Naive thymus-derived CD4-positive, alpha-beta T cell (primary cell): ENCODE measurements around the gene LHX4. TPM values are rescaled to one million over a fixed set of nuclear protein-coding genes. Genes with fewer than 3 reads are reported as not detected.

ENCODE experiments used
- ATAC-seq: fragments of 150-1000 bp; cut with Tn5 transposase; 2 replicates; pipeline ENCODE4 v1.10.0; 2021; ENCODE audit warnings: mild to moderate bottlenecking, moderate library complexity
- CTCF ChIA-PET: fragments of 350-600 bp; sonication (Branson Sonifier 250); formaldehyde crosslinking; loops from one replicate; lab custom pipeline; 2021; ENCODE audit warnings: antibody characterized with exemption; lab: Charles Lee
- POLR2A ChIA-PET: fragments of 350-600 bp; sonication (Branson Sonifier 250); formaldehyde crosslinking; loops from one replicate; lab custom pipeline; 2021; ENCODE audit warnings: antibody characterized with exemption, inconsistent platforms; lab: Charles Lee
- DNase-seq, 9 donors: peaks; one replicate each; pipeline versions ENCODE4 v3.0.0 to v3.0.0-alpha.2; 2020 to 2022; ENCODE audit warnings: mixed read lengths in 1 of 9
- H3K27ac ChIP-seq: one replicate; pipeline ENCODE4 v1.7.0; 2013; ENCODE audit warnings: mild to moderate bottlenecking, low read depth, low read length, moderate library complexity
- H3K27me3 ChIP-seq, 2 donors: one replicate each; pipeline ENCODE4 v1.7.0; 2013; ENCODE audit warnings: low read length in 2 of 2, mild to moderate bottlenecking in 2 of 2, moderate library complexity in 2 of 2; ENCODE audit not compliant: control insufficient read depth in 2 of 2, insufficient read depth in 2 of 2
- H3K36me3 ChIP-seq, 3 experiments: 1 replicate in 2 of 3; 2 replicates in 1 of 3; pipeline ENCODE4 v1.7.0; 2013; ENCODE audit warnings: low read length in 3 of 3, mild to moderate bottlenecking in 3 of 3, moderate library complexity in 1 of 3; ENCODE audit not compliant: insufficient read depth in 3 of 3, control insufficient read depth in 2 of 3
- H3K4me1 ChIP-seq, 2 donors: one replicate each; pipeline ENCODE4 v1.7.0; 2013; ENCODE audit warnings: low read length in 2 of 2, mild to moderate bottlenecking in 2 of 2, moderate library complexity in 1 of 2; ENCODE audit not compliant: control insufficient read depth in 2 of 2, insufficient read depth in 2 of 2
- H3K4me3 ChIP-seq: 2 replicates; pipeline ENCODE4 v1.7.0; 2013; ENCODE audit warnings: mild to moderate bottlenecking, low read length
- H3K9me3 ChIP-seq, 3 experiments: 1 replicate in 2 of 3; 2 replicates in 1 of 3; pipeline ENCODE4 v1.7.0; 2013; ENCODE audit warnings: low read length in 3 of 3; ENCODE audit not compliant: control insufficient read depth in 2 of 3
- H3K27ac Mint-ChIP-seq, 9 donors: one replicate each; pipeline ENCODE4 v1.8.0; 2020 to 2022; ENCODE audit warnings: mixed read lengths in 9 of 9, mild to moderate bottlenecking in 8 of 9, moderate library complexity in 5 of 9, inconsistent platforms in 2 of 9
- H3K27me3 Mint-ChIP-seq, 5 donors: one replicate each; pipeline ENCODE4 v1.8.0; 2021 to 2022; ENCODE audit warnings: mixed read lengths in 5 of 5, mild to moderate bottlenecking in 1 of 5
- H3K36me3 Mint-ChIP-seq, 5 donors: one replicate each; pipeline ENCODE4 v1.8.0; 2020 to 2022; ENCODE audit warnings: mixed read lengths in 5 of 5, mild to moderate bottlenecking in 3 of 5, inconsistent platforms in 1 of 5
- H3K4me1 Mint-ChIP-seq, 7 donors: one replicate each; pipeline ENCODE4 v1.8.0; 2020 to 2022; ENCODE audit warnings: mixed read lengths in 7 of 7, mild to moderate bottlenecking in 3 of 7, inconsistent platforms in 1 of 7
- H3K4me3 Mint-ChIP-seq, 10 donors: one replicate each; pipeline ENCODE4 v1.8.0; 2020 to 2022; ENCODE audit warnings: mild to moderate bottlenecking in 10 of 10, mixed read lengths in 10 of 10, moderate library complexity in 6 of 10, inconsistent platforms in 2 of 10
- H3K9me3 Mint-ChIP-seq, 11 donors: one replicate each; pipeline ENCODE4 v1.8.0; 2020 to 2022; ENCODE audit warnings: mixed read lengths in 11 of 11, mild to moderate bottlenecking in 4 of 11, inconsistent platforms in 1 of 11, moderate library complexity in 1 of 11
- intact Hi-C, 2 donors: fragments of 100-400 bp; cut with micrococcal nuclease; formaldehyde crosslinking; loops; one replicate each; pipeline ENCODE4 v1.15.1; 2023
- polyA plus RNA-seq, 2 donors: library from polyadenylated mRNA; unstranded; fragments of 300-500 nt; fragmentation: Illumina TruSeq; gene quantifications; one replicate each; pipeline ENCODE4 v1.2.3, GENCODE V29; 2021
- total RNA-seq, 6 experiments: library from RNA in 5 of 6; stranded (reverse) in 5 of 6; gene quantifications; 1 replicate in 5 of 6; 2 replicates in 1 of 6; pipeline ENCODE4 v1.2.3 and lab custom pipeline; 2021 to 2026

Gene LHX4
- total and polyA plus RNA-seq, 7 experiments from 2014 or later, result 0.07 to 0.58 (median 0.24) TPM; not detected in 4

DNA sequence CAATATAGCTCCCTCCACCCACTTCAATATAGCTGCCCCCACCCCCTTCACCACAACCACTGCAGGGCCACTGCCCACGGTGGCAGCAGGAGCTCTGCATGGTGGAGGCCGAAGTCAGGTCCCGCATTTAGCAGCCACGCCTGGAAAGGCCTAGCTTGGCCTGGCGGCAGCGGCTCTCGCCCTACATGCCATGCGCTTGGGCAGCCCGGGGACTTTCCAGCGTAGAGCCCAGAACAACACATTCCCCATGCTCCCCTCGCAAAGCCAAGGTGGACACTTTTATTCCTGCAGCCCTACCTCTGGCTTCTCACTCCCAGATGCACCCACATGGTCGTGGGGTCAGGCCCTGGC lies 37.1 kb downstream of the LHX4 start:
- Histone ChIP-seq H3K36me3 (no peaks in the 10 kb centered on the region), H3K4me3 (no peak overlapping the region), H3K4me1 (no peaks in the 10 kb centered on the region), H3K27ac (no peak overlapping the region), H3K9me3 (no peaks in the 10 kb centered on the region), H3K27me3 (no peaks in the 10 kb centered on the region)
- Mint-ChIP-seq H3K27me3 (no peaks in the 10 kb centered on the region), H3K27ac (no peak overlapping the region), H3K4me3 (no peak overlapping the region), H3K4me1 (peaks cover 0 to 4% (median 0%) of the 10 kb centered on the region in 7 donors), H3K36me3 (no peaks in the 10 kb centered on the region), H3K9me3 (no peaks in the 10 kb centered on the region)
- ChIA-PET CTCF (no interaction called here), POLR2A (no interaction called here)
- ATAC-seq, result no peak
- intact Hi-C loops, result no loop called here
- no peak for DNase-seq

DNA sequence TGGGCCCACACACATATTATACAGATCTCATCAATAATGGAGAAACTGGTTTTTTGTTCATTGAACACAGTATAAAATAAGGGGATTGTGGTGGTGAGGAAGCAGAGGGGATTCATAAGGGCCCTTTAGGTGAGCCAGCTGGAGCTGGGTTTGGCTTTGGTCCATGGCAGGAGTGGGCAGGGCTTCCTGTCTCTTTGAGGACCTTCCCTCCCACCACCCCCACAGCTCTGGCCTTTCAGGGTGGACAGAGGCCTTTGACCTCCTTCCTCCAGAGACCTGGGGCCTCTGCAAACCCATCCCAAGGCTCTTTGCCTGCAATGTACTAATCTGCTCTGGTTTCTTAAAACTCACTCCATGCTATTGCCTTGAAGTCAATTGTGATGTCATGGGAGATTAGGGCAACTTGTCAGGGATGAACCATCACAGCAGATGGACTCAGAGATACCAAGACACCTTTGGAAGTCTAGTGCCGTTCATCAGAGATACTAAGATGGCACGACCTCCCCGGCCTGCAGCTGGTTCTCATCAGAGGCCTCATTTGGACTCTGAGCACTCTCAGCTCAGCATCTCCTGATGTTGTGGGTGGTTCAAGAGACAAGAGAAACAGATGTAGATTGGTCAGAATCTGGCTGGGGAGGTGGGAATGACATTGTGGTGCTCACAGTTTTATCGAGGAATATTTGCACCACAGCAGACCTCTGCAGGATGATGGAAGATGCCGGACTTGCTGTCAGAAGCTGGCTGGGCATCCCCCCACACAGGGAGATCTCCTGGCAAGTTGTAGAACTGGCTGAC lies 37.9 kb downstream of the LHX4 start:
- ChIA-PET CTCF (no interaction called here), POLR2A (no interaction called here)
- DNase-seq (no peak), ATAC-seq (no peak)
- H3K4me1 ChIP-seq, result no peaks in the 10 kb centered on the region
- H3K27ac ChIP-seq, result no peak overlapping the region
- Mint-ChIP-seq H3K4me3 (no peak overlapping the region), H3K4me1 (peaks cover 0 to 4% (median 0%) of the 10 kb centered on the region in 7 donors), H3K9me3 (no peaks in the 10 kb centered on the region), H3K36me3 (peaks cover 0 to 5% (median 0%) of the 10 kb centered on the region in 5 donors), H3K27me3 (no peaks in the 10 kb centered on the region), H3K27ac (peak overlapping the region in 1 of 9 donors; percentile 33)
- H3K27me3 ChIP-seq, result no peaks in the 10 kb centered on the region
- no peaks in the 10 kb centered on the region for H3K36me3 ChIP-seq
- H3K4me3 ChIP-seq, result no peak overlapping the region
- intact Hi-C loops, result no loop called here
- no peaks in the 10 kb centered on the region for H3K9me3 ChIP-seq

DNA sequence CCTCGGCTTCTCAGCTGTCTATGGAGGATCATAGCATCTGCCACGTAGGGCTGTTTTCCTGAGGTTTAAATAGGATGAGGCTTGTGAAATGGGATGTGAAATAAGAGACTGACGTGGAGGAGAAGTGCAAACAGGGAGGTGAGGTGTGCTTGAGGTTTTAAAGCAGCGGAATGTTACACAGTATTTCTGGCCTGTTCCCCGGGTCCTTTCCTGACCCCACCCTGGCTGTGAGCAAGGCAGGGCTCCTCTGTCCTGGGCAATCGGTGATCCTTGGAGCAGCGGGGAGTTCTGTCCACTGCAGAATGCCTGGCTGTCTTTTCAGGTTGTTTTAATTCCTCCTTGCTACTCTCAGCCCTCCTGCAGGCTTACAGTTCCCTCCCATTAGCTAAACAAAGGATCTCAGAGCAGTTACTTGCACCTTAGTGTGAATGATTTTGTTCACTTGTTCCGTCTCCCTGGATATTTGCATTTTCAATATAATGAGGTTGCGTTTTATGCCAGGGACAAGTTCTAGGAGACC lies 38.6 kb downstream of the LHX4 start:
- no peaks in the 10 kb centered on the region for H3K27me3 ChIP-seq
- Mint-ChIP-seq H3K4me1 (peaks cover 0 to 4% (median 0%) of the 10 kb centered on the region in 7 donors), H3K4me3 (no peak overlapping the region), H3K9me3 (no peaks in the 10 kb centered on the region), H3K36me3 (peaks cover 0 to 9% (median 0%) of the 10 kb centered on the region in 5 donors), H3K27ac (no peak overlapping the region), H3K27me3 (no peaks in the 10 kb centered on the region)
- H3K36me3 ChIP-seq, result peaks cover 0 to under 1% (median 0%) of the 10 kb centered on the region in 3 experiments
- H3K4me1 ChIP-seq, result no peaks in the 10 kb centered on the region
- ChIA-PET CTCF (no interaction called here), POLR2A (no interaction called here)
- H3K9me3 ChIP-seq, result no peaks in the 10 kb centered on the region
- no peak overlapping the region for H3K27ac ChIP-seq
- intact Hi-C loops, result no loop called here
- no peak for DNase-seq
- H3K4me3 ChIP-seq, result no peak overlapping the region
- ATAC-seq, result no peak

DNA sequence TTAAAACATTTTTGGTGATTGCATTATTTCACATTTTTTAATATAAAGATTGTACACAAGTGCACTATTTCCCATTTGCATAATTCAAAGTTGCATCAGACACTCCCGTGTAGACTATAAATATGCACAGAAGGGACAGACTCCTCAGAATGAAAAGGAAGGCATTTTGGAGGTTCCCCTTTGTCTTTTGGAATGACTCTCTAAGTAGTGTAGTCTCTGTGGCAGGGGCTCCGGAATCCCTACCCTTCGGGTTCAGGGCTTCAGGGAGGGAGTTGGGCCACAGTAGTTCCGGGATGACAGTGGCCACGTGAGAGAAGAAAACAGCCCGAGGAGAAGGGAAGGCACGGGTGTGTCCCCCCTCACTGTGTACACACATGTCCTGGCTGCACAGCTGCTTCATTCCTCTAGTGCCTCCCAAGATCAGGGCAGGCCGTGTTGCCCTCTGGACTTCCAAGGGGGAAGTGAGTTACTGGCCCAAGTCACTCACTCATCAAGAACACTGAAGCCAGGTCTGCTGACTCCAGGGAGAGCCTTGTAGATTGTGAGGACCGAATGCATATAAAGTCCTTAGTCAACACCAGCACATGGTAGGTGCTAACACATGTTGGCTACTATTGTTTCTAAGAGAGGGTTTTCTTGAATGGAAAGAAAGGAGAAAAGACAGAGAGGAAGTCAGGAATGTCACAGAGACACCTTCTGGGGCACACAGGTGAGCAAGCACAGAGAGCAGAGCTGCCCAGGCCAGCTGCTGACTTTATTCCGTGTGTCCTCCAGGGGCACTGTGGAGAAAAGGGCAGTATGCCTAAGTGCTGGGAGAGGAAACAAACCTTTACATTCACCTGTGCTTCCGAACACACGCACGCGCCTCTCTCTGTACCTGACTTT lies 39.8 kb downstream of the LHX4 start:
- no peaks in the 10 kb centered on the region for H3K4me1 ChIP-seq
- ATAC-seq (peak; percentile 13), DNase-seq (no peak)
- no peaks in the 10 kb centered on the region for H3K9me3 Mint-ChIP-seq
- H3K4me1 Mint-ChIP-seq, result peaks cover 0 to 4% (median 0%) of the 10 kb centered on the region in 7 donors
- peak overlapping the region in 2 of 9 donors; percentile 28 to 69 for H3K27ac Mint-ChIP-seq
- POLR2A ChIA-PET, result no interaction called here
- H3K4me3 ChIP-seq, result no peak overlapping the region
- H3K27me3 Mint-ChIP-seq, result no peaks in the 10 kb centered on the region
- peaks cover 0 to 13% (median 0%) of the 10 kb centered on the region in 3 experiments for H3K36me3 ChIP-seq
- H3K27me3 ChIP-seq, result no peaks in the 10 kb centered on the region
- H3K36me3 Mint-ChIP-seq, result peaks cover 3 to 21% (median 6%) of the 10 kb centered on the region in 5 donors
- CTCF ChIA-PET, result no interaction called here
- intact Hi-C loops, result no loop called here
- H3K4me3 Mint-ChIP-seq, result no peak overlapping the region
- no peak overlapping the region for H3K27ac ChIP-seq
- no peaks in the 10 kb centered on the region for H3K9me3 ChIP-seq

DNA sequence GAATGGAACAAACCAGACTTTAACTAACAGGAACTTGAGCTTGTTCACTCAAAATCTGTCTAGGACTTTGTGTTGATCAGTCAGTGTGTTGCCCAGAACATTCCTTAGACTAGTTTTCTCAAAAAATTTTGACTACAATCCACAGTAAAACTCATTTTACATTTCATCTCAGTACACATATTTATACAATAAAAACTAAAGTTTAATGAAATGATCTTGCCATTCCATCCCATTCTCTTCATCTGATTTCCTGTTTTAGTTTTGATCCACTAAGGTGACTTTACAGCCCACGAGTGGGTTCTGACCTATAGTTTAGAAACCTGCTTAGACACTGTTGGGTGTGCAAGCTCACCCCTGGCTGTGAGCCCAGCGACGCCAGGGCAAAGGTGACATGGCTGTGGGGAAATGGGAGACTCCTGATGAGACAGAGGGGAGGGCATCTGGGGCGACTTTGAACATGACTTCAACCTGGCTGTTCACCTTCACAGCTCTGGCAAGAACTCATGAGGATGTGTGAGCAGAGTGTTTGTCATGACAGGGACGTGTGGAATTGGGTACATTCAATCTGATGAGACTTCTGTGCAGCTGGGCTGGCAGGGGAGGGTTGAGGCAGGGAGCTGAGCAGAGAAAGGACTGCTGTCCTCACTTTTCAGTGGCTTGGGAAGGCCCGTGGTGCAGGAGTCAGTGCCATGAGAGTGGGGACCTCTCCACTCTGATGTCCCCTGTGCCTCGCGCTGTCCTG lies 40.6 kb downstream of the LHX4 start:
- no peak overlapping the region for H3K27ac ChIP-seq
- POLR2A ChIA-PET, result no interaction called here

More for the DNA sequence above, 40.6 kb downstream of the LHX4 start:
- peaks cover 4 to 30% (median 8%) of the 10 kb centered on the region in 5 donors for H3K36me3 Mint-ChIP-seq
- Histone ChIP-seq H3K27me3 (no peaks in the 10 kb centered on the region), H3K4me3 (no peak overlapping the region), H3K36me3 (peaks cover 0 to 22% (median 0%) of the 10 kb centered on the region in 3 experiments), H3K4me1 (no peaks in the 10 kb centered on the region), H3K9me3 (no peaks in the 10 kb centered on the region)
- no peaks in the 10 kb centered on the region for H3K9me3 Mint-ChIP-seq
- peak overlapping the region in 2 of 9 donors; percentile 69 to 76 for H3K27ac Mint-ChIP-seq
- H3K4me1 Mint-ChIP-seq, result peaks cover 0 to 4% (median 0%) of the 10 kb centered on the region in 7 donors
- CTCF ChIA-PET, result no interaction called here
- H3K4me3 Mint-ChIP-seq, result no peak overlapping the region
- intact Hi-C loops, result no loop called here
- DNase-seq, result no peak
- H3K27me3 Mint-ChIP-seq, result no peaks in the 10 kb centered on the region
- ATAC-seq, result no peak
